ENCODE data around the gene HSDL2.
A peak's percentile ranks its signal among the peaks of the same experiment; 100 is the strongest.
"Not testable (repeated sequence)": the region's sequence is repeated elsewhere in the genome, so short reads cannot be mapped to it uniquely, and the experiment has no call there.

Gene HSDL2

DNA sequence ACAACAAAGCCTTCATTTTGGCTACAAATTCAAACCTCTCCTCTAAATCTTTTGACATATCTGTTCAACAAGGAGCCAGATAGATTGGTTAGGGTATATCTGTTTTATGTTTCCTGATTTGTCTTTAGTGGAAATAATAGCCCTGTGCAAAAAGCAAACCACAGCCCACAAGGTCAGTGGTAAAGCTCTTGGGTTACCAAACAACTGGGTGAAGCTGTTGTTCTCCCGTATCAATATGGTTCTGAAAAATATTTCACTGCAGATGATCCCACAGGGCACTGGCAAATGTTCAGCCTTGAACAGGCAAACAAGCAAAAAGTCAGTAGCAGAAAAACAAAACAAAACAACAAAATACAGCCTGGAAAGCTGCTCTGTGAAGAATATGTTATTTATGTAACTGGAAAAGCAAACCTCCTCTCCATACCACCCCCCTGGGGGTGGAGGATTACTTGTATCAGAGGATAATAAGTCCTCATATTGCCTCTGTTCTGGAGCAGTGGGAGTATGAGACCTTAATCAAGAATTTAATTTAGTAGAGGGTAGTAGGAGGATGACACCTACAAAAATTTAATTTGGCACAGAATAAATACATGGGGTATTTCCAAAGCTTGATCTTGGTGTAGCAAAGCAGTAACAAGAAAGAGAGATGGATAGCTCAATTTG is 25.7 kb upstream of the HSDL2 start:
- Histone ChIP-seq H3K36me3 (ENCODE audit: low read depth) (no peaks in the 10 kb centered on the region), H3K27me3 (ENCODE audit: insufficient read depth, poor library complexity, severe bottlenecking) (no peaks in the 10 kb centered on the region), H3K4me1 (ENCODE audit: insufficient read depth, poor library complexity, severe bottlenecking) (no peaks in the 10 kb centered on the region), H3K27ac (ENCODE audit: poor library complexity, severe bottlenecking) (no peak overlapping the region), H3K4me3 (ENCODE audit: severe bottlenecking) (no peak overlapping the region), H3K9me3 (ENCODE audit: severe bottlenecking) (no peaks in the 10 kb centered on the region)
- DNase-seq (ENCODE audit: low spot score) (no peak), ATAC-seq (ENCODE audit: low read depth) (no peak)
- TF ChIP-seq, protein P1, sequence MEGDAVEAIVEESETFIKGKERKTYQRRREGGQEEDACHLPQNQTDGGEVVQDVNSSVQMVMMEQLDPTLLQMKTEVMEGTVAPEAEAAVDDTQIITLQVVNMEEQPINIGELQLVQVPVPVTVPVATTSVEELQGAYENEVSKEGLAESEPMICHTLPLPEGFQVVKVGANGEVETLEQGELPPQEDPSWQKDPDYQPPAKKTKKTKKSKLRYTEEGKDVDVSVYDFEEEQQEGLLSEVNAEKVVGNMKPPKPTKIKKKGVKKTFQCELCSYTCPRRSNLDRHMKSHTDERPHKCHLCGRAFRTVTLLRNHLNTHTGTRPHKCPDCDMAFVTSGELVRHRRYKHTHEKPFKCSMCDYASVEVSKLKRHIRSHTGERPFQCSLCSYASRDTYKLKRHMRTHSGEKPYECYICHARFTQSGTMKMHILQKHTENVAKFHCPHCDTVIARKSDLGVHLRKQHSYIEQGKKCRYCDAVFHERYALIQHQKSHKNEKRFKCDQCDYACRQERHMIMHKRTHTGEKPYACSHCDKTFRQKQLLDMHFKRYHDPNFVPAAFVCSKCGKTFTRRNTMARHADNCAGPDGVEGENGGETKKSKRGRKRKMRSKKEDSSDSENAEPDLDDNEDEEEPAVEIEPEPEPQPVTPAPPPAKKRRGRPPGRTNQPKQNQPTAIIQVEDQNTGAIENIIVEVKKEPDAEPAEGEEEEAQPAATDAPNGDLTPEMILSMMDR (IDR thresholded peaks at IDR 0.05; ENCODE audit: poor library complexity, severe bottlenecking) = no peak

DNA sequence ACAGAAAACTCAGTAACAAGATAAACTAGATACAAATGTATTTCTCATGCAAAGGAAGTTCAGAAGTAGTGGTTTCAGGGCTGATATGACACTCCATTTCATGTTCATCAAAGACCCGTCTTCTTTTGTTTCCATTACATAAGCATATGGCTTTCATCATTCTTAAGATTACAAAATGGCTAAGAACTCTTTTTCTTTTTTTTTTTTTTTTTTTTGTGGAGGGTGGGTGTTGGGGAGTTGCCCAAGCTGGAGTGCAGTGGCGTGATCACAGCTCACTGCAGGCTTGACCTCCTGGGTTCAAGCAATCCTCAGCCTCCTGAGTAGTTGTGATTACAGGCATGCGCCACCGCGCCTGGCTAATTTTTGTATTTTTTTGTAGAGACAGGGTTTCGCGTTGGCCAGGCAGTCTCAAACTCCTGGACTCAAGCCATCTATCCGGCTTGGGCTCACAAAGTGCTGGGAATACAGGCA is 24.4 kb upstream of the HSDL2 start:
- H3K27ac ChIP-seq (ENCODE audit: poor library complexity, severe bottlenecking) = no peak overlapping the region
- no peaks in the 10 kb centered on the region for H3K9me3 ChIP-seq (ENCODE audit: severe bottlenecking)
- ATAC-seq (ENCODE audit: low read depth) (no peak), DNase-seq (ENCODE audit: low spot score) (no peak)
- no peaks in the 10 kb centered on the region for H3K4me1 ChIP-seq (ENCODE audit: insufficient read depth, poor library complexity, severe bottlenecking)
- TF ChIP-seq, protein P1 (IDR thresholded peaks at IDR 0.05; ENCODE audit: poor library complexity, severe bottlenecking) = no peak
- H3K27me3 ChIP-seq (ENCODE audit: insufficient read depth, poor library complexity, severe bottlenecking) = no peaks in the 10 kb centered on the region
- H3K4me3 ChIP-seq (ENCODE audit: severe bottlenecking) = no peak overlapping the region
- H3K36me3 ChIP-seq (ENCODE audit: low read depth) = no peaks in the 10 kb centered on the region

DNA sequence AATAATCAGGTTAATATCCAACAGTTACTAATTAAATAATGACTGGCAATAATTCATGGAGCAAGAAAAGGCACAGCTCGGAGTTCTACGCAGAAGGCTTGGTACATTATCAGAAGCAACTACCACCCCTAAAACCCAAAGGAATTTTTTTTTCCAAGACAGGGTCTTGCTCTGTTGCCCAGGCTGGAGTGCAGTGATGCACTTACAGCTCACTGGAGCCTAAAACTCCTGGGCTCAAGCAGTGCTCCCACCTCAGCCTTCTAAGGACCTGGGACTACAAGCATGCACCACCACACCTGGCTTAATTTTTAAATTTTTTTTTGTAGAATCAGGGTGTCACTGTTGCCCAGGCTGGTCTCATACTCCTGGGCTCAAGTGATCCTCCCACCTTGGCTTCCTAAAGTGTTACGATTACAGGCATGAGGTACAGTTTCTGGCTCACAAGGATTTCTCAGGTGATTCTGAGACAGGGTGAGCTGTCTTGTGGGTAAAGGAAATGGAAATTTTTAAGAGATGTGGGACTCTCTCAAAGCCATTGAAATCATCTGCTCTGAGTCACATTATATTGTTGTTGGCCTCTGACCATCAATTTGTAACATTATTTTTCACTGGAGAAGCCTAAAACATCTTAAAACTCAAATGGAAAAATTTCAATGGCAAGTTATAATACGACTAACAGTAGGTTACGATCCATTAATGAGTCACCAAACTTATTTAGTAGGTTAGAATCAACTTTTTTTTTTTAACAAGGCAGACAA is 19.7 kb upstream of the HSDL2 start:
- Histone ChIP-seq H3K9me3 (ENCODE audit: severe bottlenecking) (no peaks in the 10 kb centered on the region), H3K27ac (ENCODE audit: poor library complexity, severe bottlenecking) (peak overlapping the region; percentile 26), H3K4me1 (ENCODE audit: insufficient read depth, poor library complexity, severe bottlenecking) (no peaks in the 10 kb centered on the region), H3K27me3 (ENCODE audit: insufficient read depth, poor library complexity, severe bottlenecking) (no peaks in the 10 kb centered on the region), H3K4me3 (ENCODE audit: severe bottlenecking) (no peak overlapping the region), H3K36me3 (ENCODE audit: low read depth) (no peaks in the 10 kb centered on the region)
- ATAC-seq (ENCODE audit: low read depth) (peak; percentile 73), DNase-seq (ENCODE audit: low spot score) (no peak)
- TF ChIP-seq, protein P1 (IDR thresholded peaks at IDR 0.05; ENCODE audit: poor library complexity, severe bottlenecking) = no peak

DNA sequence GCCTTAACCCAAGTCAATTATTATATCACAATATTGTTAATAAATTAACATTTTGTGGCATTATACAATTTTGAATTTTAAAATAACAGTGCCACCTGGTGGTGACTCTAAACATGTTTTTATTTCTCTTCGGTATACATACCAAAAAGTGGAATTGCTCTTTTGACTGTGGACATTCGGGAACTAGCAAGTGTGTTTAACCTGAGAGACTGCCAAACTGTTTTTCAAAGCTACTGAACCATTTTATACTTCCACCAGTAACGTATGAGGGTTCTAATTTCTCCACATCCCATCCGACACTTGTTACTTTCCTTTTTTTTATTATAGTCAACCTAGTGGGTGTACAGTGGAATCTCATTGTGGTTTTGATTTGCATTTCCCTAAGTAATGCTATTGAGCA is 18.3 kb upstream of the HSDL2 start:
- Histone ChIP-seq H3K36me3 (ENCODE audit: low read depth) (no peaks in the 10 kb centered on the region), H3K9me3 (ENCODE audit: severe bottlenecking) (no peaks in the 10 kb centered on the region), H3K27me3 (ENCODE audit: insufficient read depth, poor library complexity, severe bottlenecking) (no peaks in the 10 kb centered on the region), H3K27ac (ENCODE audit: poor library complexity, severe bottlenecking) (no peak overlapping the region), H3K4me1 (ENCODE audit: insufficient read depth, poor library complexity, severe bottlenecking) (no peaks in the 10 kb centered on the region), H3K4me3 (ENCODE audit: severe bottlenecking) (no peak overlapping the region)
- TF ChIP-seq, protein P1 (IDR thresholded peaks at IDR 0.05; ENCODE audit: poor library complexity, severe bottlenecking) = peak; percentile 74
- peak; percentile 35; the same call in 1 of the 3 replicates for ATAC-seq (ENCODE audit: low read depth)
- DNase-seq (ENCODE audit: low spot score) = no peak

DNA sequence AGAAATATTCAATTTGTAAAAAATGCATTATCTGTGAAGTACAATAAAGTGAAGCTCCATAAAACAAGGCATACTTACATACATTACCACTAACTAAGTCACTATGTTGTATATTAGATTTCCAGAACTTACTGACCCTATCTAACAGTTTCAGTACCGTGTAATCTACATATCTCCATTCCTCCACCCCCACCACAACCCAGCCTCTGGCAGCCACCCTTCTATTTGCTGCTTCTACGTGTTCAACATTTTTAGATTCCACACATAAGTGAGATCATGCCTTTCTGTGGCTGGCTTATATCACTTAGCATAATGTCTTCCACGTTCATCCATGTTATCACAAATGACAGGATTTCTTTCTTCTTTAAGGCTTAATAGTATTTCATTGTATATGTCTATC is 15.1 kb upstream of the HSDL2 start:
- Histone ChIP-seq H3K36me3 (ENCODE audit: low read depth) (no peaks in the 10 kb centered on the region), H3K9me3 (ENCODE audit: severe bottlenecking) (no peaks in the 10 kb centered on the region), H3K4me1 (ENCODE audit: insufficient read depth, poor library complexity, severe bottlenecking) (no peaks in the 10 kb centered on the region), H3K27me3 (ENCODE audit: insufficient read depth, poor library complexity, severe bottlenecking) (no peaks in the 10 kb centered on the region), H3K4me3 (ENCODE audit: severe bottlenecking) (no peak overlapping the region), H3K27ac (ENCODE audit: poor library complexity, severe bottlenecking) (no peak overlapping the region)
- DNase-seq (ENCODE audit: low spot score) (no peak), ATAC-seq (ENCODE audit: low read depth) (no peak)
- TF ChIP-seq, protein P1 (IDR thresholded peaks at IDR 0.05; ENCODE audit: poor library complexity, severe bottlenecking) = no peak

DNA sequence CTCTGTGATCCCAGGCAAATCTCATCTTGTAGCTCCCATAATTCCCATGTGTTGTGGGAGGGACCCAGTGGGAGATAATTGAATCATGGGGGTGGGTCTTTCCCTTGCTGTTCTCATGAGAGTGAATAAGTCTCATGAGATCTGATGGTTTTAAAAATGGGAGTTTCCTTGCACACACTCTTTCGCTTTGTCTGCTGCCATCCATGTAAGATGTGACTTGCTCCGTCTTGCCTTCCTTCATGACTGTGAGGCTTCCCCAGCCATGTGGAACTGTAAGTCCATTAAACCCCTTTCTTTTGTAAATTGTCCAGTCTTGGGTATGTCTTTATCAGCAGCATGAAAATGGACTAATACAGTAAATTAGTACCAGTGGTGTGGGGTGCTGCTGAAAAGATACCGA is 14.7 kb upstream of the HSDL2 start:
- H3K9me3 ChIP-seq (ENCODE audit: severe bottlenecking); H3K4me1 ChIP-seq (ENCODE audit: insufficient read depth, poor library complexity, severe bottlenecking); DNase-seq (ENCODE audit: low spot score); H3K4me3 ChIP-seq (ENCODE audit: severe bottlenecking); H3K27ac ChIP-seq (ENCODE audit: poor library complexity, severe bottlenecking); H3K36me3 ChIP-seq (ENCODE audit: low read depth); H3K27me3 ChIP-seq (ENCODE audit: insufficient read depth, poor library complexity, severe bottlenecking); ATAC-seq (ENCODE audit: low read depth): not testable (repeated sequence)

Measured in RWPE2 (cell line).